ENCODE measurements around the gene PFKFB3. TPM values are rescaled to one million over a fixed set of nuclear protein-coding genes. Genes with fewer than 3 reads are reported as not detected.
A peak's percentile ranks its signal among the peaks of the same experiment; 100 is the strongest.

PFKFB3 gene
- total RNA-seq, 1 experiment from 2014 or later = 36.8 TPM

- no peaks in the 10 kb centered on the region for H3K79me1 ChIP-seq (ENCODE audit: insufficient read depth, low read depth, low read length, poor library complexity, severe bottlenecking)
- H3K18ac ChIP-seq (ENCODE audit: insufficient read length, low read depth, low read length) = no peak overlapping the region
- no peaks in the 10 kb centered on the region for H3K23me2 ChIP-seq (ENCODE audit: insufficient read length, low read depth, low read length, poor library complexity, severe bottlenecking)
- H2BK5ac ChIP-seq (ENCODE audit: insufficient read length, low read length) = no peak overlapping the region
- H3K4me1 ChIP-seq (ENCODE audit: insufficient read depth, low read length) = no peaks in the 10 kb centered on the region
- peak; percentile 63 for DNase-seq
- H3K27ac Mint-ChIP-seq = peak overlapping the region; percentile 34 to 88 (median 53); a peak in 5 of 7 replicates
- no peak overlapping the region for H2BK12ac ChIP-seq (ENCODE audit: insufficient read length, low read depth, low read length)
- H3K4me1 Mint-ChIP-seq = peaks cover 25 to 31% of the 10 kb centered on the region in 2 experiments
- H3T11ph ChIP-seq (ENCODE audit: low read length) = no peak overlapping the region
- H3K4me3 Mint-ChIP-seq = no peak overlapping the region
- no peak overlapping the region for H3K4ac ChIP-seq (ENCODE audit: low read depth, low read length)
- no peak overlapping the region for H2BK20ac ChIP-seq (ENCODE audit: low read depth, low read length, poor library complexity, severe bottlenecking)
- no peak overlapping the region for H3K4me2 ChIP-seq (ENCODE audit: insufficient read depth, insufficient read length, low read length)
- no peak overlapping the region for H4K8ac ChIP-seq (replicated peaks; ENCODE audit: insufficient read length, low read depth, low read length)
- peak; percentile 64 for TF ChIP-seq CTCF (conservative IDR thresholded peaks at IDR 0.05)
- H2BK15ac ChIP-seq (ENCODE audit: low read depth, low read length) = no peak overlapping the region
- no peaks in the 10 kb centered on the region for H3K9me3 ChIP-seq (ENCODE audit: control insufficient read depth, low read depth, low read length)
- H2AFZ ChIP-seq (ENCODE audit: low read length) = no peak overlapping the region
- no peak overlapping the region for H3K9ac ChIP-seq (ENCODE audit: extremely low read depth, insufficient read length, low read length)
- H3K27ac ChIP-seq (ENCODE audit: insufficient read length, low read depth, low read length) = no peak overlapping the region
- peaks cover 5 to 17% (median 8%) of the 10 kb centered on the region in 3 experiments for H3K36me3 Mint-ChIP-seq (ENCODE audit: insufficient read depth in 1 of 3, low read depth in 3 of 3)
- no peak overlapping the region for H4K5ac ChIP-seq (ENCODE audit: insufficient read length, low read depth, low read length)
- H4K20me1 ChIP-seq (ENCODE audit: control insufficient read depth, insufficient read depth, insufficient read length) = no peaks in the 10 kb centered on the region
- no peaks in the 10 kb centered on the region for H3K27me3 ChIP-seq (ENCODE audit: insufficient read depth, low read length)
- H3K14ac ChIP-seq (ENCODE audit: insufficient read depth, low read length) = no peak overlapping the region
- no CpG with 5 or more reads among the region's 8 CpGs for WGBS (ENCODE audit: extremely low coverage, insufficient read length, low lambda C conversion rate)
- no peaks in the 10 kb centered on the region; the same call in 1 of the 2 replicates for H3K27me3 Mint-ChIP-seq (ENCODE audit: low read depth)
- H3K56ac ChIP-seq (ENCODE audit: insufficient read length, low read depth, low read length) = no peak overlapping the region
- no peak overlapping the region for H4K91ac ChIP-seq (ENCODE audit: insufficient read length, low read depth, low read length)
- H3K79me2 ChIP-seq (ENCODE audit: insufficient read depth, low read length) = 0 out of 2 replicates have a peak, but pooled peaks cover 2% of the 10 kb centered on the region
- H3K23ac ChIP-seq (ENCODE audit: insufficient read length, low read depth, low read length) = no peak overlapping the region
- no peaks in the 10 kb centered on the region for H3K9me3 Mint-ChIP-seq
- no peak overlapping the region for H2AK5ac ChIP-seq (ENCODE audit: insufficient read length, low read length)
- no peak overlapping the region for H2BK120ac ChIP-seq (ENCODE audit: low read depth, low read length, poor library complexity, severe bottlenecking)
These were observed 29.5 kb upstream of the PFKFB3 start for GRCh38 chr10:6173203-6173602.

Measured in H9 (cell line).